ENCODE results near the gene DPF1. TPM values are rescaled to one million over a fixed set of nuclear protein-coding genes. Genes with fewer than 3 reads are reported as not detected.
"Not testable (repeated sequence)": the region's sequence is repeated elsewhere in the genome, so short reads cannot be mapped to it uniquely, and the experiment has no call there.

DPF1 gene
- total RNA-seq, 2 experiments from 2014 or later = 0.12 to 0.20 TPM

GRCh38 chr19:38245826-38246498, 21.9 kb upstream of the DPF1 start:
- H3K4me3 Mint-ChIP-seq = no peak overlapping the region
- ChIA-PET CTCF (interaction anchor here (1.0 to 1.3 kb wide), 3 partner anchors 9 to 344 kb away, joined by 3 to 4 read pairs (median 4); partner anchors contain the start of gene PSMD8), POLR2A (no interaction called here)
- H3K4me1 Mint-ChIP-seq = peaks cover 9% of the 10 kb centered on the region
- no peaks in the 10 kb centered on the region for H3K27me3 Mint-ChIP-seq
- no peaks in the 10 kb centered on the region for H3K36me3 Mint-ChIP-seq (ENCODE audit: low read depth)
- no peak for DNase-seq
- H3K9me3 Mint-ChIP-seq = no peaks in the 10 kb centered on the region
- no peak overlapping the region for H3K27ac Mint-ChIP-seq

DNA sequence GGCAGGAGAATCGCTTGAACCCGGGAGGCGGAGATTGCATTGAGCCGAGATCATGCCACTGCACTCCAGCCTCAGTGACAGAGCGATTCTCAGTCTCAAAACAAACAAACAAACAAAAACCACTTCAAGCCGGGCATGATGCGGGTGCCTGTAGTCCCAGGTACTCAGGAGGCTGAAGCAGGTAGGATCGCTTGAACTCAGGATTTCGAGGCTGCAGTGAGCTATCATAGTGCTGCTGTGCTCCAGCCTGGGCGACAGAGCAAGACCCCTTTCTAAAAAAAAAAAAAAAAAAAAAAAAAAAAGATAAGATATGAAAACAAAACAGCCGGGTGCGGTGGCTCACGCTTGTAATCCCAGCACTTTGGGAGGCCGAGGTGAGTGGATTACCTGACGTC, 19.3 kb upstream of the DPF1 start:
- Mint-ChIP-seq H3K36me3 (ENCODE audit: low read depth) (no peaks in the 10 kb centered on the region), H3K4me1 (peaks cover 9% of the 10 kb centered on the region), H3K27me3 (peaks cover 2% of the 10 kb centered on the region), H3K9me3 (no peaks in the 10 kb centered on the region), H3K27ac (peak overlapping the region; percentile 41), H3K4me3 (peak overlapping the region; percentile 44)
- ChIA-PET POLR2A (no interaction called here), CTCF (interaction anchor here (0.6 to 2.1 kb wide), 9 partner anchors 12 to 131 kb away, joined by 3 to 9 read pairs (median 5); partner anchors contain the start of genes CATSPERG, PPP1R14A and PSMD8)
- no peak for DNase-seq

DNA sequence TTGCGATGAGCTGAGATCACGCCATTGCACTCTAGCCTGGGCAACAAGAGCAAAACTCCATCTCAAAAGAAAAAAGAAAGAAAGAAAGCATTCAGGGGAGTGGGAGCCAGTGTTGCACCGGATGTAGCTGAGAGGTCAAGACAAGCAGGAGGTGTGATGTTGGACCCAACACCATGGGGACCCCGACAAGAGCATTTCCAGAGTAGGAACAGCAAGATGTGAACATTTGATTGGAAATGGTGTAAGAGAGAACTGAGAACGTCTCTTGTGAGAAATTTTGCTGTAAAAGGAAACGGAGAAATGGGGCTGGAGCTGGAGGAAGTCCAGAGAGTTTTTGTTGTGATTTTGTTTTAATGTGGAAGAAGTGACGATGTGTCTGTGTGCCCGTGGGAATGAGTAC, 15.8 kb upstream of the DPF1 start:
- Mint-ChIP-seq H3K27me3 (peaks cover 5% of the 10 kb centered on the region), H3K36me3 (ENCODE audit: low read depth) (no peaks in the 10 kb centered on the region), H3K27ac (no peak overlapping the region), H3K4me1 (peaks cover 8% of the 10 kb centered on the region), H3K9me3 (no peaks in the 10 kb centered on the region), H3K4me3 (no peak overlapping the region)
- DNase-seq = no peak
- ChIA-PET POLR2A (no interaction called here), CTCF (no interaction called here)

DNA sequence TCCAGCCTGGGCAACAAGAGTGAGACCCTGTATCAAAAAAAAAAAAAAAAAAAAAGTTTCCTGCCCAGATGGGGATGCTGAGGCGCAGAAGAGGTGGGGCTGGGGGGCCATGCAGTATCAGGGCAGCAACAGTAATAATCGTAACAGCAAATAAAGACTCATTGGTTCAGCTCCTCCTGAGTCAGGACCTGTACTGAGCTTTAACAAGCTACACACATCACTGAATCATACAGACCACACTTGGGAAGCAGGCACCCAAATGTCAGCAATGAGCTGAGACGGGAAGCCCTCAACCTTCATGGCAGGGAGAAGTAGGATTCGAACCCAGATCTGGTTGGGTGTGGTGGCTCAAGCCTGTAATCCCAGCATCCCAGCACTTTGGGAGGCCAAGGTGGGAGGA, 10.6 kb upstream of the DPF1 start:
- ChIA-PET CTCF (interaction anchor here (0.7 to 2.2 kb wide), 7 partner anchors 9 to 755 kb away, joined by 3 to 10 read pairs (median 5); partner anchors contain the start of genes CATSPERG, GGN and KCNK6), POLR2A (no interaction called here)
- Mint-ChIP-seq H3K27ac (no peak overlapping the region), H3K4me3 (no peak overlapping the region), H3K4me1 (peaks cover 7% of the 10 kb centered on the region), H3K27me3 (peaks cover 22% of the 10 kb centered on the region), H3K36me3 (ENCODE audit: low read depth) (no peaks in the 10 kb centered on the region), H3K9me3 (no peaks in the 10 kb centered on the region)
- no peak for DNase-seq

GRCh38 chr19:38233740-38234251, 9.8 kb upstream of the DPF1 start:
- POLR2A ChIA-PET = no interaction called here
- Mint-ChIP-seq H3K27ac (no peak overlapping the region), H3K4me3 (no peak overlapping the region), H3K4me1 (peaks cover 9% of the 10 kb centered on the region), H3K36me3 (ENCODE audit: low read depth) (no peaks in the 10 kb centered on the region), H3K27me3 (peaks cover 25% of the 10 kb centered on the region), H3K9me3 (no peaks in the 10 kb centered on the region)
- CTCF ChIA-PET = interaction anchor here (0.7 to 2.2 kb wide), 7 partner anchors 8 to 756 kb away, joined by 3 to 10 read pairs (median 5); partner anchors contain the start of genes CATSPERG, GGN, KCNK6 and PSMD8
- peak; percentile 80 for DNase-seq

DNA sequence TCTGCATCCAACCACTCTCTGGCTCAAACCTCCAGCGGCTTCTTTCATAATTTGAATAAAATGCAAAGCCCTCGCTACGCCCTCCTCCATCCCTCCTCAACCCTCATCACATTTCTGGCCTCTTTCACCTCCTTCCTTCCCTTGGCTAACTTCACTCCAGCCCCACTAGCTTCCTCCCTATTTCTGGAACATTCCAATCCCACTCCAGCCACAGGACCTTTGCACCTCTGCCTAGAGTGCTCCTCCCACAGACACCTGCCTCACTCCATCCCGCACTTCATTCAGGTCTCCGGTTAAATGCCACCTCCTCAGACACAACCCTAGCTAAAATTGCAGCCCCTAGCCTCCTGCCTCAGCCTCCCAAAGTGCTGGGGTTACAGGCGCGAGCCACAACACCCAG, 7.9 kb upstream of the DPF1 start:
- DNase-seq = no peak
- H3K27me3 Mint-ChIP-seq = peaks cover 37% of the 10 kb centered on the region
- no peaks in the 10 kb centered on the region for H3K9me3 Mint-ChIP-seq
- H3K4me3 Mint-ChIP-seq = no peak overlapping the region
- no peaks in the 10 kb centered on the region for H3K36me3 Mint-ChIP-seq (ENCODE audit: low read depth)
- ChIA-PET CTCF (interaction anchor here (2.0 kb wide), 1 partner anchor 11 kb away, joined by 6 read pairs; no protein-coding TSS in a partner anchor), POLR2A (no interaction called here)
- peaks cover 13% of the 10 kb centered on the region for H3K4me1 Mint-ChIP-seq
- H3K27ac Mint-ChIP-seq = no peak overlapping the region

- not testable (repeated sequence) for H3K36me3 Mint-ChIP-seq (ENCODE audit: low read depth); H3K4me3 Mint-ChIP-seq; H3K27ac Mint-ChIP-seq; DNase-seq; H3K9me3 Mint-ChIP-seq
- ChIA-PET CTCF (interaction anchor here (1.0 to 2.0 kb wide), 4 partner anchors 12 to 328 kb away, joined by 3 to 7 read pairs (median 6); no protein-coding TSS in a partner anchor), POLR2A (interaction anchor here (0.6 kb wide), 1 partner anchor 144 kb away, joined by 3 read pairs; the partner anchor contains the start of gene PSMD8)
- Mint-ChIP-seq H3K27me3 (peaks cover 42% of the 10 kb centered on the region), H3K4me1 (peaks cover 15% of the 10 kb centered on the region)
Measured at GRCh38 chr19:38230506-38231133, 6.6 kb upstream of the DPF1 start.

- DNase-seq = peak; percentile 67
- H3K4me3 Mint-ChIP-seq = peak overlapping the region; percentile 32
- H3K4me1 Mint-ChIP-seq = peaks cover 16% of the 10 kb centered on the region
- no peak overlapping the region for H3K27ac Mint-ChIP-seq
- ChIA-PET POLR2A (no interaction called here), CTCF (interaction anchor here (0.6 to 1.9 kb wide), 4 partner anchors 14 to 582 kb away, joined by 3 to 7 read pairs (median 6); no protein-coding TSS in a partner anchor)
- H3K9me3 Mint-ChIP-seq = no peaks in the 10 kb centered on the region
- H3K36me3 Mint-ChIP-seq (ENCODE audit: low read depth) = no peaks in the 10 kb centered on the region
- peaks cover 44% of the 10 kb centered on the region for H3K27me3 Mint-ChIP-seq
Measured at GRCh38 chr19:38229585-38230073, 5.6 kb upstream of the DPF1 start.

GRCh38 chr19:38228491-38229439, 4.7 kb upstream of the DPF1 start:
- Mint-ChIP-seq H3K4me1 (peaks cover 16% of the 10 kb centered on the region), H3K4me3 (peak overlapping the region; percentile 41), H3K36me3 (ENCODE audit: low read depth) (no peaks in the 10 kb centered on the region), H3K27me3 (peaks cover 50% of the 10 kb centered on the region), H3K27ac (no peak overlapping the region), H3K9me3 (no peaks in the 10 kb centered on the region)
- ChIA-PET POLR2A (interaction anchor here (0.5 kb wide), 1 partner anchor 111 kb away, joined by 6 read pairs; no protein-coding TSS in a partner anchor), CTCF (interaction anchor here (0.6 kb wide), 1 partner anchor 583 kb away, joined by 5 read pairs; no protein-coding TSS in a partner anchor)
- no peak for DNase-seq

DNA sequence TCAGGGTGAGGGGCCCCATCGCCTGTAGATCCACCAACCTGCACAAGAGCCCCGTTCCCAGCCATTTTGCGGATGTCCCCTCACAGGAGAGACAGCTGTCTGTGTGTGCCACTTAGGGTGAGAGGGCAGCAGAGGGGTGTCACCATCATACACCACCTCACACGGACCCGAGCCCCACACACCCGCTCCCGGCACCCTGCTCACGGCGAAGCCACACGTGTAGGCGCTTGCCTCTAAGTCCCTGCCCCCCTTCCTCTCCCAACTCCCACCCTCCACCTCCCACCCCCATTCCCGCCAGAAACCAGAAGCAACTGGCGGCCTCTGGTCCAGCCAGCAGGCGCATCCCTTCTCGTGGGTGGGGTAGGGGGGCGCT, 4.0 kb upstream of the DPF1 start:
- H3K36me3 Mint-ChIP-seq (ENCODE audit: low read depth) = no peaks in the 10 kb centered on the region
- ChIA-PET POLR2A (interaction anchor here (0.5 kb wide), 1 partner anchor 111 kb away, joined by 6 read pairs; no protein-coding TSS in a partner anchor), CTCF (no interaction called here)
- DNase-seq = no peak
- no peaks in the 10 kb centered on the region for H3K9me3 Mint-ChIP-seq
- peaks cover 58% of the 10 kb centered on the region for H3K27me3 Mint-ChIP-seq
- H3K27ac Mint-ChIP-seq = no peak overlapping the region
- peaks cover 21% of the 10 kb centered on the region for H3K4me1 Mint-ChIP-seq
- no peak overlapping the region for H3K4me3 Mint-ChIP-seq

GRCh38 chr19:38227287-38228004, 3.4 kb upstream of the DPF1 start:
- H3K36me3 Mint-ChIP-seq (ENCODE audit: low read depth) = no peaks in the 10 kb centered on the region
- no peak for DNase-seq
- peaks cover 23% of the 10 kb centered on the region for H3K4me1 Mint-ChIP-seq
- CTCF ChIA-PET = no interaction called here
- no peaks in the 10 kb centered on the region for H3K9me3 Mint-ChIP-seq
- H3K27ac Mint-ChIP-seq = no peak overlapping the region
- peaks cover 61% of the 10 kb centered on the region for H3K27me3 Mint-ChIP-seq
- POLR2A ChIA-PET = no interaction called here
- H3K4me3 Mint-ChIP-seq = no peak overlapping the region

- CTCF ChIA-PET = interaction anchor here (0.7 to 1.5 kb wide), 2 partner anchors 10 to 19 kb away, joined by 3 read pairs; no protein-coding TSS in a partner anchor
- H3K27me3 Mint-ChIP-seq = peaks cover 52% of the 10 kb centered on the region
- H3K27ac Mint-ChIP-seq = not testable (repeated sequence)
Measured at GRCh38 chr19:38224863-38225218, 819 bp upstream of the DPF1 start.

More at GRCh38 chr19:38224863-38225218, 819 bp upstream of the DPF1 start:
- H3K4me1 Mint-ChIP-seq = peaks cover 21% of the 10 kb centered on the region
- POLR2A ChIA-PET; H3K36me3 Mint-ChIP-seq (ENCODE audit: low read depth); H3K9me3 Mint-ChIP-seq; DNase-seq: not testable (repeated sequence)
- H3K4me3 Mint-ChIP-seq = peak overlapping the region; percentile 59

Data from activated CD4-positive, alpha-beta T cell treated with anti-CD3 and anti-CD28 coated beads, Interleukin-2, amount 10 ng/mL, durations not matched to agents 7 days and 5 days (primary cell).